Tibial artery (tissue), 4 donors: ENCODE data around the gene ID1.

Experiments used
- DNase-seq, 2 donors: peaks; one replicate each; pipeline ENCODE4 v3.0.0-alpha.2; 2019
- H3K27ac ChIP-seq, 2 donors: fragments of 200-600 bp; sonication (generic) in 1 of 2; 1 replicate in 1 of 2; 2 replicates in 1 of 2; pipeline ENCODE4 v1.5.1; 2018 to 2019; ENCODE audit warnings: mild to moderate bottlenecking in 1 of 2
- H3K27me3 ChIP-seq, 2 donors: fragments of 200-600 bp; sonication (generic) in 1 of 2; one replicate each; pipeline versions ENCODE4 v1.5.1 to v1.6.0; 2016 to 2019
- H3K36me3 ChIP-seq, 3 donors: fragments of 200-600 bp; sonication (generic) in 2 of 3; one replicate each; pipeline ENCODE4 v1.5.1; 2016 to 2019; ENCODE audit warnings: mild to moderate bottlenecking in 2 of 3
- H3K4me1 ChIP-seq, 4 donors: fragments of 200-600 bp; sonication (generic) in 2 of 4; 1 replicate in 3 of 4; 2 replicates in 1 of 4; pipeline ENCODE4 v1.5.1; 2016 to 2019
- H3K4me3 ChIP-seq, 2 donors: fragments of 200-600 bp; sonication (generic) in 1 of 2; 1 replicate in 1 of 2; 2 replicates in 1 of 2; pipeline ENCODE4 v1.5.1; 2018 to 2019; ENCODE audit warnings: mild to moderate bottlenecking in 2 of 2
- H3K9me3 ChIP-seq, 3 donors: fragments of 200-600 bp; sonication (generic) in 1 of 3; one replicate each; pipeline ENCODE4 v1.5.1; 2016 to 2019
- CTCF ChIP-seq, 2 experiments: fragments of 200-600 bp in 1 of 2; fragments of 450-650 bp in 1 of 2; IDR thresholded peaks; one replicate each; pipeline ENCODE4 v1.5.1; 2017 to 2019; ENCODE audit warnings: antibody characterized with exemption in 2 of 2, mild to moderate bottlenecking in 1 of 2, moderate library complexity in 1 of 2
- intact Hi-C: fragments of 100-400 bp; cut with DNase I; formaldehyde crosslinking; loops from one replicate; pipeline ENCODE4 v1.15.0; 2023; ENCODE audit warnings: low total_unique reads

ID1 gene

GRCh38 chr20:31653561-31653960 is 48.5 kb downstream of the ID1 start:
- no peak overlapping the region for H3K4me3 ChIP-seq
- no peak for DNase-seq
- H3K36me3 ChIP-seq = no peaks in the 10 kb centered on the region
- no peak for TF ChIP-seq CTCF (IDR thresholded peaks at IDR 0.05)
- intact Hi-C loops = no loop called here
- peaks cover 0 to 16% (median 6%) of the 10 kb centered on the region in 4 donors for H3K4me1 ChIP-seq
- no peak overlapping the region for H3K27ac ChIP-seq
- no peaks in the 10 kb centered on the region for H3K9me3 ChIP-seq
- H3K27me3 ChIP-seq = no peaks in the 10 kb centered on the region

- H3K27ac ChIP-seq = no peak overlapping the region
- H3K36me3 ChIP-seq = no peaks in the 10 kb centered on the region
- no peak for TF ChIP-seq CTCF (IDR thresholded peaks at IDR 0.05)
- no peaks in the 10 kb centered on the region for H3K9me3 ChIP-seq
- intact Hi-C loops = no loop called here
- peaks cover 0 to 16% (median 6%) of the 10 kb centered on the region in 4 donors for H3K4me1 ChIP-seq
- no peaks in the 10 kb centered on the region for H3K27me3 ChIP-seq
- no peak overlapping the region for H3K4me3 ChIP-seq
- no peak for DNase-seq
These were observed 49.4 kb downstream of the ID1 start for GRCh38 chr20:31654534-31654933.
